ENCODE results near the gene TOP3B.

GRCh38 chr22:22026157-22026831 lies 43.7 kb upstream of the TOP3B start:
- no peak for TF ChIP-seq CTCF (IDR thresholded peaks at IDR 0.05 in 4 of 5, conservative IDR thresholded peaks at IDR 0.05 in 1 of 5)
- TF ChIP-seq POLR2A (IDR thresholded peaks at IDR 0.05): no peak

Measured in gastrocnemius medialis (tissue), 4 donors.